Measurements from ENCODE around the gene KCNQ1.

KCNQ1 gene

DNA sequence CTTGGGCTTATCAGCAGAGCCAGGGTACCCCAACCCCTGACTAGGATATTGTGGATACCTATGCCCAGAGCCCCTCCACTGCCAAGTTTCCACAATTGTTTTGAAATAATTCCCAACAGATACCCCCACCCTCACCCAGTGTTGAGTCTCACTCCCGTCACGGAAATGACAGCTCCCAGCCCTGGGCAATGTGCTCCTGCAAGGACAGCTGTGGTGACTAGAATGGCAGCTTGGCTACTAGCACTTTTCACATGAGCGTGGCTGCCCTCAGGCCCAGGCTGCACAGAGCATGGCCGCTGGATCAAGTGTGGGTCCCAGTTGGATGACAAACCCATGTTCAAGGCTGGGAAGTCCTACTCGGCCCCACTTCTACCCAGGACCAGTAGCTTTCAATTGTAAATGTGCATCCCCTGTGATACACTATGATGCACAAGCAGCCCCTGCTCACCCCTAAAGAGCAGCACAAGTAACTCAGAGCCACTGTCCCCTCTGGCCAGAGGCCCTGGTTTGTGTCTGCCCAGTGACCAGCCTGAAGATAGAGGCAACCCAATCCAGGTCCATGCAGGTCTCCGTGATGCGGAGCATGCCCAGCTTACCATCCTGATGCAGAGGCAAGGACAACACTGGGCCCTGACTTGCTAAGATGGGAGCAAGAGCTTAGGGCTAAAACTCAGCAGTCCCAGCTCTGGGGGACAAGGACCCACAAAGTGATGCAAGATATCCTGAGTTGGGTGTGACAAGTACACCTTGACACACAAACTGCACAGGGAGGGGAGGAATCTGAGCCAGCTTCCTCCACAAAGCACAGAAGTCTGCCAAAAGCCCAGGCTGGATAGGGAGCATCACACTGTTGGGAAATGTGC lies 241.8 kb downstream of the KCNQ1 start:
- no peak for DNase-seq (ENCODE audit: low read depth)

- no peak for DNase-seq (ENCODE audit: low read depth)
Measured at GRCh38 chr11:2687223-2687530, 242.4 kb downstream of the KCNQ1 start.

- DNase-seq (ENCODE audit: low read depth), result no peak
Measured at GRCh38 chr11:2687782-2688191, 243.0 kb downstream of the KCNQ1 start.

DNA sequence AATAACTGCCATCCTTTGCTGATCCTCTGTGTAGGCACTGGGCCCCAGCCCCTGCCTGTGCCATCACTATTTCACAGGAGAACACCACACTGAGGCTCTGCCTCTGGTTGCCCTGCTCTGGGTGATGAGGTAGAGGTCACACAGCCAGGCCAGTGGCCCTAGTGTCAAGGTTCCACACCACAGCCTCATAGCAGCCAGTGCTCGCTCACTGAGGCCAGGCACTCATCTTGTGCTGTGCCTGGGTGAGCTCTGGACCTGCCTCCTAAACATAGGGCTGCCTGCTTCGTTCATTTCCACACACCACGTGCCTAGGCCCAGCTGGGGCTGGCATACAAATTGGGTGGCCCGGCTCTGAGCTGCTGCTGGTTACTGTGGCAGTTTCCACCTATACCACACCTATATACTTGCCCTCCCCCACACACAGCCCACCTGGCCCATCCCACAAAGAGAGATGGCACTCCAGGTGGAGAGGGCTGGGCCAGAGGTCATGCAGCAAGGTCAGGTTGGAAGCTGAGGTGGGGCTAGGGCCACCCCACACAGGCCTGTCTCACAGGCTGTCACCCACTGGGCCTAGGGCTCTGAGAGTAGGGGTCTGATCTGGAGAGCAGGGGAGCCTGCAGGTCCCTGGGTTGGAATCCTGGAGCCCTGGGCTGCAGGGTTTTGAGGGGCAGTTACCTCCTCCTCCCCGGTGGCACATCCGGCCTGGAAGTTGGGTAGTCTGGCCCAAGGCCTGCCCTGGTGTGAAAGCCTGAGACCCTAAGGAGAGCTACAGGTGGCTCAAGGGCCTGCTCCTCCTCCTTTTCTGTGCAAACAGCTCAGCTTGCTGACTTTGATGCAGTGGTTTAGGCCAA lies 243.8 kb downstream of the KCNQ1 start:
- no peak for DNase-seq (ENCODE audit: low read depth)

DNA sequence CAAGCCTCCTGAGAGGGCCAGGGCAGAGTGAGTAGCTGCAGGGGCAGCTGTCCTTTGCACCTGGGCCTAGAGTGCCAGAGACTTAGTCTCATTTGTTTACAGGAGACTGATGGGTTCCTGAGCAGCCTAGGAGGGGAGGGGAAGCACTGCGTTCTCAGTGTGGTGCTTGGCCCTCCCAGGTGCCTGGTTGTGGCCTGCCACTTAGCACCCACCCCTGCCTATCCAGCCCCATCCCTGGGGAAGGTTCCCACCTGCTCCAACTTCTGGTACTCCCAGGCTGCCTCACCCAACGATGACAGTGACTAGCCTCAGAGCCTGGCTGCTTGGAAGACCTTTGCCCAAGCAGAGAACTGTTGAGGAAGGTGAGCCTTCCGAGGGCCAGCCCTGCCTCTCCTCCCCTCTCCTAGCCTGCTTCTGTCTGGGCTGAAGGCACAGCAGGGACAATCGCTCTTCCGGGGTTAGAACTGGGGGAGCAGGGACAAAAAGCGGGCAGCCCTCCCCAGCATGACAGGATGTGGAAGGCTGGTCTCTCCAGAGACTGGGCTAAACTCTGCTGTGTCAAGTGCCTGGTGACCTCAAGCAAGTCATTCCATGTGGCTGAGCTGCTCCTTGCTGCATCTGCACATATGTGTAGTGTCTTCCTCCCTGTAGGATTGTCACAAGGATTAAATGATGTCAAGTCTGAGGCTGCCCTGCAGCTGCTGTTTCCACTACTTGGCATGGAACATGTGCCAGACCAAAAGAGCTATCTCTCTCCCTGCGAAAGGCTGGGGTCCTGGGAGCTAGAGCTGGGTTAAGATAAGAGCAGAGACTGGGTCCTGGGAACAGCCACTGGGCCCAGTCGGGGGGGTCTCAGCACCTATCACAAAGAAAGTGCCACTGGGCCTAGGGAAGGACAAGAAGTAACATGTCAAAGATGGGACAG lies 245.1 kb downstream of the KCNQ1 start:
- DNase-seq (ENCODE audit: low read depth), result no peak

- no peak for DNase-seq (ENCODE audit: low read depth)
Measured at GRCh38 chr11:2690596-2691354, 246.0 kb downstream of the KCNQ1 start.

DNA sequence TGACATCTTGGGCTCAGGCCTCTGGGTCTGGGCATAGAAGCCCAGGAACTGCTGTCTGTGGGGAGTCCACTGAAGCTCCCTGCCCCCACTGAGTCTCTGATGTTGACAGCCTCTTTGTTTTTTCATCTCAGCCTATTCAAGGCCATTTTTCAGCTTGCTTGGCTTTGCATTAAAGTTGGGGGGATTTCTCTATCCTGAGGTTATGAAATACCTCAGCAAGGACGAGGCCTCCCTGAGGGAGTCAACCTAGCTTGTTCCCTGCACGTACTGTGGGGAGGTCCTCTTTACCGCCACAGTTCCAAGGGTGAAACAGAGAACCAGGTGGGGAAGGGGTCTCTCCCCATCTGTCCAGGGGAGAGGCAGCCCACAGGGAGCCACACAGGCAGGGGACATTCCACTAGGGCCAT lies 246.6 kb downstream of the KCNQ1 start:
- no peak for DNase-seq (ENCODE audit: low read depth)

- no peak for DNase-seq (ENCODE audit: low read depth)
Measured at GRCh38 chr11:2691991-2692875, 247.4 kb downstream of the KCNQ1 start.

- no peak for DNase-seq (ENCODE audit: low read depth)
Measured at GRCh38 chr11:2693271-2694261, 248.8 kb downstream of the KCNQ1 start.

- no peak for DNase-seq (ENCODE audit: low read depth)
Measured at GRCh38 chr11:2694495-2694894, 249.7 kb downstream of the KCNQ1 start.

- no peak for DNase-seq (ENCODE audit: low read depth)
Measured at GRCh38 chr11:2694995-2695939, 250.5 kb downstream of the KCNQ1 start.

- no peak for DNase-seq (ENCODE audit: low read depth)
Measured at GRCh38 chr11:2696455-2696854, 251.6 kb downstream of the KCNQ1 start.

GRCh38 chr11:2697866-2698265 lies 253.1 kb downstream of the KCNQ1 start:
- no peak for DNase-seq (ENCODE audit: low read depth)

GRCh38 chr11:2698386-2699184 lies 253.8 kb downstream of the KCNQ1 start:
- no peak for DNase-seq (ENCODE audit: low read depth)

DNA sequence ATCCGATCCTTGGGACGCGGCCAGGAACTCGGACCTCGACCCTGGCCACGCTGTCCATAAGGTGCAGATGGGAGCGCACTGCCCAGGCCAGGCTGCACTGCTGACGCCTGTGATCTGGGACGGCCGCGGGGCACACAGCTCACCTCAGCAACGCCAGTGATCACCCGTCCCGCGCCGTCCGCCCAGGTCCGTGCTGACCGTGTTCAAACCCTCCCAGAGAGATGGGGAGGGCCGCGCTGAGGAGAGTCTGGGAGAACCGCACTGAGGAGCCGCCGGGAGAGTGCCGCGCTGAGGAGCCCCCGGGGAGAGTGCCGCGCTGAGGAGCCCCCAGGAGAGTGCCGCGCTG lies 254.3 kb downstream of the KCNQ1 start:
- no peak for DNase-seq (ENCODE audit: low read depth)

DNA sequence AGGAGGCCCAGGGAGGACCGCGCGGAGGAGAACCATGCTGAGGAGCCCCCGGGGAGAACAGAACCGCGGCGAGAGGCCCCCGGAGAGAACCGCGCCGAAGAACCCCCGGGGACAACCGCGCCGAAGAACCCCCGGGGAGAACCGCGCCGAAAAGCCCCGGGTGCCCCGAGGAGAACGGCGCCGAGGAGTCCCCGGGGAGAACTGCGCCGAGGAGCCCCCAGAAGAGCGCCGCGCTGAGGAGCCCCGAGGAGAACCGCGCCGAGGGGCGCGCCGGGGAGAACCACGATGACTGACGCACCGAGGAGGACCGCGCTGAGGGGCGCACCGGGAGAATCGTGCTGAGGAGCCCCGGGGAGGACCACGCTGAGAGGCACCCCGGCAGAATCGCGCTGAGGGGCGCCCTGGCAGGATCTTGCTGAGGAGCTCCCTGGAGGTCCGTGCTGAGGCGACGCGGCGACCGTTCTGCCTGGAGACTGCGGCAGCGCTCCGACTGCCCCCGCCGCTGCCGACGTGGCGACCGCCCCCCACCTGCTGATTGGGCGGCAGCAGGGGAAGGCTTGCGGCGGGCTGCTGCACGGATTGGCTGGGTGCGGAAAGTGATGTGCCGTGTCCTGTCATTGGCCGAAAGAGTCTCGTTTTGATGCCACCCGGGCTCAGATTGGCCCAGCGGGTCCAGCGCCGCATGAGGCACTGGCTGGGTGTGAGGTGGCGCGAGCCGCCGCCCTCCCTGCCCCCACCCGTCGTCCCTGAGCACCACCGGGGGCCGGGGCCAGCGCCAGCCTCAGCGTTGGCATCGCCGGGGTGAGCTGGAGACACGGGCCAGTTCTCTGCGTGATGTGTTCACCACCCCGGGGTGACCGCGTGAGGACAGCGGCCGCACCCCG lies 255.0 kb downstream of the KCNQ1 start, which contains the start of gene KCNQ1OT1:
KCNQ1OT1 (minus strand) TSS at position 464 of the 884 bp plus-strand sequence.
- peak; percentile 59 for DNase-seq (ENCODE audit: low read depth)
